GM19395 (cell line): ENCODE results near the gene TIPIN.
A peak's percentile ranks its signal among the peaks of the same experiment; 100 is the strongest.
"Not testable (repeated sequence)": the region's sequence is repeated elsewhere in the genome, so short reads cannot be mapped to it uniquely, and the experiment has no call there.

Experiments used
- ATAC-seq: cut with Tn5 transposase; IDR thresholded peaks from one replicate; pipeline ENCODE4 v1.9.1; 2021; ENCODE audit warnings: mild to moderate bottlenecking, moderate library complexity; ENCODE audit not compliant: unreplicated experiment

TIPIN gene

DNA sequence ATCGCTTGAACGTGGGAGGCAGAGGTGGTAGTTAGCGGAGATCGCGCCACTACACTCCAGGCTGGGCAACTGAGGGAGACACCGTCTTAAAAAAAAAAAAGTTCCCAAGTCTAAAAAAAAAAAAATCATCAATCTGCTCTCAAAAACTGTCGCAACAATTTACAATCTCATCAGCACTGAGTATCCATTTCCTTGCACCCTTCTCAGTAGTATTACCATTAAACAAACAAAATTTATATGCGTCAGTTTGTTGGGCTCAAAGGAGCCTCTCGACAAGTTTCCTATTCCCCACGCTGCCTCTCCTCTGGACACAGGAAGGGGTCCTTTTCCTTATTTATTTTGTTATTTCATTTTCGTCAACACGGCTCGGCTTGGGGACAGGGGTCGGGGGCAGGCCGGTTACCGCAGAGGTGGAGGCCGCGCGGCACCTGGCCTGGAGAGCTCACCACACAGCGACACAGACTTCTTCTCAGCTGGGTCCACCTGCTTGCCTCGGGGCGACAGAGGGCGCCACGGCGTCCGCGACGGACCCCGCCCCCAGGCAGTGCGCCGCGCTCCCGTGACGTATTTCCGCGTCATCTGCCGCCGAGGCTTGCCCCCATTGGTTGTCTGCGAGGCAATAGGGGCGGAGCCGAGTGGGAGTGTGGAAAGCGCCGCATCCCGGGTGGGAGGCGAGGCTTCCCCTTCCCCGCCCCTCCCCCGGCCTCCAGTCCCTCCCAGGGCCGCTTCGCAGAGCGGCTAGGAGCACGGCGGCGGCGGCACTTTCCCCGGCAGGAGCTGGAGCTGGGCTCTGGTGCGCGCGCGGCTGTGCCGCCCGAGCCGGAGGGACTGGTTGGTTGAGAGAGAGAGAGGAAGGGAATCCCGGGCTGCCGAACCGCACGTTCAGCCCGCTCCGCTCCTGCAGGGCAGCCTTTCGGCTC lies 30.0 kb upstream of the TIPIN start, which contains the start of gene MAP2K1:
Gene MAP2K1, plus strand, starts transcription at position 709 of the 920 bp plus-strand sequence. CDS start 436 bp downstream, outside the sequence.
- ATAC-seq, result peak; percentile 77

DNA sequence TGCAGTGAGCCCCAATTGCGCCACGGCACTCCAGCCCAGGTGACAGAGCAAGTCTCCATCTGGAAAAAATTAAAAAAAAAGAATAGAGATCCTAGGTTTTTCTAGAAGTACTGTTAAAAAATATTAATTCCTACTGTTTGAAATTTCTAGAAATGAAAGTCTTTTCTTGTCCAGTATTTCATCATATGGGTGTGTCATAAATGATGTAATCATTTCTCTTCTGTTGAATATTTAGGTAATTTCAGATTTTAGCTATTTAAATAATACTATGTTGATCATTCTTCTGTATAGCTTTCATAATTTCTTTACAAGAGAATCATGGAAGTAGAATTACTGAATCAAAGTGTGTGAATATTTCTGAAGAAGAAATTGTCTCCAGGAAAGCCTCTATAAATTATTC lies 24.9 kb upstream of the TIPIN start:
- not testable (repeated sequence) for ATAC-seq

DNA sequence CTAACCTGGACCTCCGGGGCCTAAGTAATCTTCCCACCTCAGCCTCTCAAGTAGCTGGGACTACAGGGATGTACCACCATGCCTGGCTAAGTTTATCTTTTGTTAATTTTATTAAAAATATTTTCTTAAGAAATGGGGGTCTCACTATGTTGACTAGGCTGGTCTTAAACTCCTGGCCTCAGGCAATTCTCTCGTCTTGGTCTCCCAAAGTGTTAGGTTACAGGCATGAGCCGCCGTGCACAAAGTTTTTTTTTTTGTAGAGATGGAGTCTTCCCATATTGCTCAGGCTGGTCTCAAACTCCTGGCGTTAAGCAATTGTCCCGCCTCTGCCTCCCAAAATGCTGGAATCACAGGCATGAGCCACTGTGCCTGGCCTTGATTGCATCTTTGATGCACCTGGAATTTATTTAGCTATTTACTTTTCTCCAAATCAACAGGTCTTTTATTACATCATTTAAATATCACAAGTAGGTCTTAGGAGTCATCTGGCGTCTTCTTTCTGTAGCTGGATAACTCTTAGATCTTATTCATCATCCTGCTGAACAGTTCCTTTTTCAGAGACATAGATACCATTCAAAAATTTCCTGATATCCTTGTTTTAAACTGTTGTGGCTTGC lies 22.4 kb upstream of the TIPIN start:
- no peak for ATAC-seq

DNA sequence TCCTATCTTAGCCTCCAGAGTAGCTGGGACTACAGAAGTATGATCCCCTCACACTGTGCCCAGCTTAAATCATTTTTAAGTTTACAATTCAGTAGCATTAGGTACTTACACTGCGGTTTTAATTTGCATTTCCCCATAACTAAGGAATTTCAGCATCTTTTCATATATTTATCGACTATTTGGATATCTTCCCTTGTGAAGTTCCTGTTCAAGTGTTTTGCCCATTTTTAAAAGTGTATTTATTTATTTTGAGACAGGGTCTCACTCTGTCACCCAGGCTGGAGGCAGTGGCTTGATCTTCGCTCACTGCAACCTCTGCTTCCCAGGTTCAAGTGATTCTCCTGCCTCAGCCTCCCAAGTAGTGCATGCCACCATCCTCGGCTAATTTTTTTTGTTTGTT lies 17.7 kb upstream of the TIPIN start:
- no peak for ATAC-seq

DNA sequence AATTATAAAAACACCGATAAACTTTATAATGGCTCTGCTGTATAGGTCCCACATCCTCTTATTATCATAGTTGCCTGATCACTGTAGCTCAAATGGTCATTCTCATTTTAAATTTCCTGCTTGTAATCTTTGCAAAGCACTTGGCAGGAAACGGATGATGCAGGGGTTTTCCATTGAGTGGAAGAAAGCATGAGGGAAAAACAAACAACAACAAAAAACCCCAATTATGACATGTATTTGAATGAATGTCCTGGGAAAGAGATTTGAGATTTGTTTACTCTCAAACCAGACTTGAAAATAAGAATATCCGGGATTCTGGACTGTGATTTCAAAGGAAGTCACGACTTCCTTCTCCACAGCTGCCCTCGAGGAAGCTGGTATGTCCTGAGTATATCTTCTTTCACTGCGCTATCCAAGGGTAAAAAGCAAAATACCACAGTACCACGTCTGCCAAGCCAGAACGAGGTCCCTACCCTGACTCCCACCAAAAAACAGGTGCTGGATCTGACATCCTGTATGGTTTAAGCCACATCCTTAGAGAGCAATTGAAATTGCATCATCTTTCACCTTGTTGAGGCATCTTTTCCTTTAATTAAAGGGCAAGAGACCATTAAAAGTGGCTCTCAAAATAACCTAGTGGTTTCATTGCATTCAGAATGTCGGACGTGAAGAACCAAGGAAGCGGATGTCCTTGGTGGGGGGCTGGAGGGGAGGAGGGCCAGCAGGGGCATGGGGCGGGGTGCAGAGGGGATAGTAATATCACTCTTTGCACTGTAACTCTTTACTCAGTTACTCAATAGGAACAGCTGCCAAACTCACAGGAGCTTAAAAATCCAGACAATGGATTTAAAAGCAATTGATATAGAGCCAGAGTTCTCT lies 13.5 kb upstream of the TIPIN start:
- no peak for ATAC-seq

DNA sequence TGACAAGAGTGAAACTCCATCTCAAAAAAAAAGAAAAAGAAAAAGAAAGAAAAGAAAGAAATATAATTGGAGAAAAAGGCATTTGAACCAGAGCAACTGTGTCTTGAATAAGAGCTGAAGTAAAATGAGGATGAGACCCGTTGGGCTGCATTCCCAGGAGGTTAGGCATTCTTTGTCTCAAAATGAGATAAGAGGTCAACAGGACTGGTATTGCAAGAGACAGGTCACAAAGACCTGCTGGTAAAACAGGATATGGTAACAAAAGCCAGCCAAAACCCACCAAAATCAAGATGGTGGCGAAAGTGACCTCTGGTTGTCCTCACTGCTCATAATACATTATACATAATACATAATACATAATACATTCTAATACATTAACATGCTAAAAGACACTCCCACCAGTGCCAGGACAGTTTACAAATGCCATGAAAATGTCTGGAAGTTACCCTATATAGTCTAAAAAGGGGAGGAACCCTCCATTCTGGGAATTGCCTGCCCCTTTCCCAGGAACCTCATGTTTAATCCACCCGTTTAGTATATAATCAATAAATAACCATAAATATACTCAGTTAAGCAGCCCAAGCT lies 8.6 kb upstream of the TIPIN start:
- no peak for ATAC-seq

DNA sequence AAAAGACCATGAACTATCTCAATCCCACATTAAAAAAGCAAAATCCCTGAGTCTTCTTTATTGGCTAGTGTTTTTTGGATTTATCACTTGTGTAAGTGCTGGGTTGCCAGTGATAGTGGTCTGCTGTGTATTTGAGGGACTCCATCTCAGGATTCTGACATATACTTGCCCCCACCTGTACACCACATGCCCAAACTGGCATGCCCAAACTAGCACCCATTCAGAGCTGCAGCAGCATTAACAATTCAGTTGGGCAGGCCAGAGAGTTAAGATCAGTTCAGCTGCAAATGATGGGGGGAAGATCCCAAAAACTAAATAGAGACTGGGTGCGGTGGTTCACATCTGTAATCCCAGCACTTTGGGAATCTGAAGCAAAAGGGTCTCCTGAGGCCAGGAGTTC lies 6.3 kb upstream of the TIPIN start:
- ATAC-seq, result no peak

DNA sequence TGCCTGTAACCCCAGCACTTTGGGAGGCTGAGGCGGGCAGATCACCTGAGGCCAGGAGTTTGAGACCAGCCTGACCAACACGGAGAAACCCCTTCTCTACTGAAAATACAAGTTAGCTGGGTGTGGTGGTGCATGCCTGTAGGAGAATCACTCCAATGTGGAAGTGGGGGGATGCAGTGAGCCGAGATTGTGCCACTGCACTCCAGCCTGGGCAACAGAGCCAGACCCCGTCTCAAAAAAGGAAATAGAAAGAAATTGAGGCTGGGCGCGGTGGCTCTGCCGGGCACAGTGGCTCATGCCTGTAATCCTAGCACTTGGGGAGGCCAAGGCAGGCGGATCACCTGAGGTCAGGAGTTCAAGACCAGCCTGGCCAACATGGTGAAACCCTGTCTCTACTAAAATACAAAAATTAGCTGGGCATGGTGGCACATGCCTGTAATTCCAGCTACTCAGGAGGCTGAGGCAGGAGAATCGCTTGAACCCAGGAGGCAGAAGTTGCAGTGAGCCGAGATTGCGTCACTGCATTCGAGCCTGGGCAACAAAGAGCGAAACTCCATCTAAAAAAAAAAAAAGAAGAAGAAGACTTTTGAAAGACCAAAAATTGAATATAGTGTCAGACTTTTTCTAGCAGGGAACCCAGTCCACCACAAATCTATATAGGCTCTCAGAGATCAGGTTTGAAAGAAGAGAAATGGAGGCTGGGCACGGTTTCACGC lies 5.4 kb upstream of the TIPIN start:
- ATAC-seq, result not testable (repeated sequence)

DNA sequence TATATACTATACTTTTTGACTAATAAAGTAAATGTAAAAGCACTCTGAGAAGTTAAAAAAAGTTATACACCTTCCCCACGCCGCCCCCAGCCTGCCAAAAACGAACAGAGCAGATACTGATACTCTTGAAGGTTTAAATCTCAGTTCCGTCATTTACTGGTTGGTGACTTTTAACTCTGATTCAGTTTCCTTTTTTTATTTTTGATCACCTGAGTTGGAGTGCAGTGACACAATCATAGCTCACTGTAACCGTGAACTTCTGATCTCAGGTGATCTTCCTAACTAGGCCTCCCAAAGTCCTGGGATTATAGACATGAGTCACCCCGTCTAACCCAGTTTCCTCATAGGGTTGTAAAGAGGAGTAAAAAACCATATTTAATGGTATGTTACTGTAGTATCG lies 3.3 kb upstream of the TIPIN start:
- ATAC-seq, result no peak

DNA sequence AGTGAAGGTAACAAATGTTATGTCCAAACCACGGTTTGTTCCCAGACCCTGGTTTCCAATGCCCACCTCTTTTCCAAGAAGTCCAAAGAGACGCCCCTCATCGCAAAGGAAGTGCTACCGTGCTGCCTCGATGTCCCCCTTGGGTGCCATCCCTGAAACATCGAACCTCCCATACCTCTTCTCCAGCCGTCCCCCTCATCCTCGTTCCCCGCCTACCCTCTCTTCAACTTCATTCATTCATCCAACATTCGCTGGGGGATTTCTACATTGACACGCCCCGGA lies 467 bp downstream of the TIPIN start:
- ATAC-seq, result no peak

DNA sequence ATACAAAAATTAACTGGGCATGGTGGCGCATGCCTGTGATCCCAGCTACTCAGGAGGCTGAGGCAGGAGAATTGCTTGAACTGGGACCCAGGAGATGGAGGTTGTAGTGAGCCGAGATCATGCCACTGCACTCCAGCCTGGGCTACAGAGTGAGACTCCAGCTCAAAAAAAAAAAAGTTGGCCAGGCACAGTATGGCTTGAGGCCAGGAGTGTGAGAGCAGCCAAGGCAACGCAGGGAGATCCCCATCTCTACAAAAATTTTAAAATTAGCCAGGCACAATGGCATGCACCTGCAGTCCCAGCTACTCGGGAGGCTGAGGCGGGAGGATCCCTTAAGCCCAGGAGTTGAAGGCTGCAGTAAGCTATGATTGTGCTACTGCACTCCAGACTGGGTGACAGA lies 8.0 kb downstream of the TIPIN start:
- ATAC-seq, result not testable (repeated sequence)

DNA sequence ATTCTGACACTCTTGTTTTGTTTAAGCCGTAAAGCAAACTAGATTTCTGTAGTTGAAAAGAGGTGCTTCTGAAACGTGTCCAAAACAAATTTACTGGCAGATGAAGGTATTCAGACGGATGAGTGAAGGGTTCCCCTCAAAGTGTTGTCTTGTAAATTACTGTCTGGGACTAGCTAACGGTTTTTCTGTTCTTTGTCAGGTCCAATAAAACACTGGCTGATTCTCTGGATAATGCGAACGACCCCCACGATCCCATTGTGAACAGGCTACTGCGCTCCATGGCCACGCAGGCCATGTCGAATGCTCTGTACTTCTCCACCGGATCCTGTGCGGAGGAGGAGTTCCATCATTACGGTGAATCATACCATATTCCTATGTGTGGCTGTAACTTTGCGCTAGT lies 27.7 kb downstream of the TIPIN start:
- no peak for ATAC-seq

DNA sequence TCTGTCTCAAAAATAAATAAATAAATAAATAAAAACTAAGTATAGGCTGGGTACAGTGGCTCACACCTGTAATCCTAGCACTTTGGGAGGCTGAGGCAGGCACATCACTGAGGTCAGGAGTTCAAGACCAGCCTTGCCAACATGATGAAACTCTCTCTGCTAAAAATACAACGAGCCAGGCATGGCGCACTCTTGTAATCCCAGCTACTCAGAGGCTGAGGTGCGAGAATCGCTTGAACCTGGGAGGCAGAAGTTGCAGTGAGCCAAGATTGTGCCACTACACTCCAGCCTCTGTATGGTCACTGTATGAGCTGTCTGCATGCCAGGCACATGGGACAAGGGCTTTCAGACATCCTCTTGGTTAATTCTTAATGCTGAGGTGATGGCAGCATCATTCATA lies 28.7 kb downstream of the TIPIN start:
- ATAC-seq, result no peak

DNA sequence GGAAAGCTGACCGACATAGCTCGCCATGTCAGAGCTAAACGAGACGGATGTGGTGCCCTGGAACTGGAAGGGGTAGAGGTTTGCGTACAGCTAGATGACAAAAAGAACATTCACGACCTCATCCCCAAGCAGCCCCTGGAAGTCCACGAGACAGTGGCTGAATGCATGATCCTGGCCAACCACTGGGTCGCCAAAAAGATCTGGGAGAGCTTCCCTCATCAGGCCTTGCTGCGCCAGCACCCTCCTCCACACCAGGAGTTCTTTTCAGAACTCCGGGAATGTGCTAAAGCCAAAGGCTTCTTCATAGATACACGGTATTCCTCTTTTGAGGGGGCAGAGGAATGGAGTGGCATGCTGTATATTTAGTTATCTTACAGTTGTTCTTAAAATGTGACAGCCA lies 30.4 kb downstream of the TIPIN start:
- ATAC-seq, result no peak

DNA sequence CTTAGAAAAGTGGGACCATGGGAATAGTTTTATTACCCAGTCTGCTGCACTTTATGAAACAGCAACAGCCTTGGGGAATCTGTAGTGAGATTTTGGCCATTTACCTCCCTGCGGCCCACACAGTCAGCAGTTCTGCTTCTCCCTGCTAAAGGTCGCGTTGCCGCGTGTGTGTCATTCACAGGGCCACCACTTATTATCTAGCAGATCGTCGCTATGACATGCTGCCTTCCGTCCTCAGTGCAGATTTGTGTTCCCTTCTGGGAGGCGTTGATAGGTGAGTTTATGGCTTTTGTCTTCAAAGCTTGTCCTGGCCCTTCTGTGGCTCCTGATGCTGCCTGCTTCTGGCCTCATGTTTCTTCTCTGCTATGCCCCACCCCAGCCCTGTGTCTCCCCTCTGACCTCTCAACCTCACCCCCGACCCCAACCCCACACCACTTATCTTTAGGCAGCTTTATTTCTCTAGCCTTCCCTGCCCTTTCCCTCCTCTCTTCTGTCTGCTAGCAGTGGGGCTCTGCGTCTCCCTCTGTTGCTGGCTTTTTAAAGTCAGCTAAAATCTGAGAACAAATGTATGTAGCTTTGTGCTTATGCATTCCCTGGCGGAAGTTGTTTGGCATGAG lies 33.1 kb downstream of the TIPIN start:
- no peak for ATAC-seq

DNA sequence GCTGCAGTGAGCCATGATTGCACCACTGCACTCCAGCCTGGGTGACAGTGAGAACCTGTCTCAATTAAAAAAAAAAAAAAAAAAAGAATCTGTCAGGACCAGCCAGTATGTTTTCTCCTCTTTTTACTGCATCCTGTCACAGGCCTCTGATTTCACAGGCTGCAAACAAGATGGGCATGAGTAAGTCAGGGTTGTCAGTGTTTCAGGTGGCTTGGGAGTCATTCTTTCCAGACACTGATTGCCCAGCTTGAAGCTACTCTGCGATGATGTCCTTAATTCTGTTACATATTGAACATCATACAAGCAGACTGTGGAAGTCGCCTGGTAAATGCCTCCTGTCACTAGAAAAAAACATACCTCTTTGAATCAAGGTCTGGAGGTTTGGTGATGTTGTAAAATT lies 44.3 kb downstream of the TIPIN start:
- no peak for ATAC-seq

DNA sequence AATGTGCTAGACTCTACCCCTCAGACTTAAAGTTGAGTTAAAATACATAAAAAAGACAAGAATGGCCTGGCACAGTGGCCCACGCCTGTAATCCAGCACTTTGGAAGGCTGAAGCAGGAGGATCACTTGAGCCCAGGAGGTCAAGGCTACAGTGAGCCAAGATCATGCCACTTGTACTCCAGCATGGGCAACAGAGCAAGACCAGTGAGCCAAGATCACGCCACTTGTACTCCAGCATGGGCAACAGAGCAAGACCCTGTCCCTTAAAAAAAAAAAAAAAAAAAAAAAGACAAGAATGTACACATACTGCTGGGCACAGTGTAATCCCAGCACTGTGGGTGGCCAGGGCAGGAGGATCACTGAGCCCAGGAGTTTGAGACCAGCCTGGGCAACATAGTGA lies 45.7 kb downstream of the TIPIN start:
- ATAC-seq, result no peak

DNA sequence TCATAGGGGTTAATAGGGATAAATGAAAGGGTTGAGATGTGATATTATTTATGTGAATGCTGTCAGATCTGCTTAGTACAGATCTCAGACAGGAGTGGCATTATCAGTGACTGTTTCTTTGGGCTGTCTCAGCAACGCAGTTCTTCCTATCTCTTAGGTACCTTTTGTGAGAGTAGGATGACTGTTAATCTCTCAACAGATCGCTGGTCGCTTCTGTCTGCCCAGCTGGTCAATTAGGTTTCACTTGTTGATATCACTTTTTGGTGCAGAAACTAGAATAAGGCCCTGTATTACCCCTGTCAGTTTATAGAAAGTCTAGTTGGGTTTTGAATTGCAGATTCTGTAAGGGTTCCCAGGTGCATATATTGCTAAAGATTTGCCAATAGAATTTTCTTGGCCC lies 46.7 kb downstream of the TIPIN start:
- ATAC-seq, result no peak

DNA sequence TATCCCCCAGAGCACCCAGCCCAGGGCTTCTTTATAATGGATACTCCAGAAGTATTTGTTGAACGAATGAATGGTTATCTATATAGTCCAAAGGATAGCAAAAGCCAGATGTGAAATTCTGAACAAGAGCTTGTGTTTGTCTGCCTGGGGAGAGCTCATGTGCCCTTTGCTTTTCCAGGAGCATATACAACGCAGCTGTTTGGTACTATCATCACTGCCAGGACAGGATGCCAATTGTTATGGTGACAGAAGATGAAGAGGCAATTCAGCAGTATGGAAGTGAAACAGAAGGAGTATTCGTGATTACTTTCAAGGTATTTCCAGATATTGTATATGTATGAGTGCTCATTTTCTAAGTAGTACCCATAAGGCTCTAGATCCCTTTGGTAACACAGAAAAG lies 48.0 kb downstream of the TIPIN start:
- no peak for ATAC-seq

DNA sequence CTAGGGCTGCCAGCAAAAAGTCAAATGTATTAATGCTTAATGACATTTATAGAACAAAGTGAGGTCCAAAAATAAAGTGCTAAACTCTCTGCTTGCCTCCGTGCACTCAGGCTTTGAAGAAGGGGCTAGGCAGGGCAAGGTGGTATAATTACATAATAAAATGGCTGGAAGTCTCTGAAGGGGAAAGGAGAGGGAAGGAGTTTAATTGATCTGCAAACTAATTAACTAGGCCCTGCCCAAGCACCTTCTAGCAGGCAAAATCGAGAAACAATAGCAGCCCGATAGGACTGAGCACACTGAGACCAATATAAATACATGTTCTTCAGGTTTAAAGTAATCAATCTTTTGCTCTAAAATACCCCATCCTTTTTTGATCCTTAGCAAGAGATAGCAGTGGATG lies 50.1 kb downstream of the TIPIN start:
- ATAC-seq, result no peak
